Activated CD8-positive, alpha-beta memory T cell treated with anti-CD3 and anti-CD28 coated beads for 48 hours (primary cell): ENCODE measurements around the gene CCND2.

Experiments used
- DNase-seq, 3 experiments: peaks; one replicate each; pipeline ENCODE4 v3.0.0-alpha.2; 2020; ENCODE audit warnings: low read depth in 2 of 3, low spot score in 2 of 3

Gene CCND2

DNA sequence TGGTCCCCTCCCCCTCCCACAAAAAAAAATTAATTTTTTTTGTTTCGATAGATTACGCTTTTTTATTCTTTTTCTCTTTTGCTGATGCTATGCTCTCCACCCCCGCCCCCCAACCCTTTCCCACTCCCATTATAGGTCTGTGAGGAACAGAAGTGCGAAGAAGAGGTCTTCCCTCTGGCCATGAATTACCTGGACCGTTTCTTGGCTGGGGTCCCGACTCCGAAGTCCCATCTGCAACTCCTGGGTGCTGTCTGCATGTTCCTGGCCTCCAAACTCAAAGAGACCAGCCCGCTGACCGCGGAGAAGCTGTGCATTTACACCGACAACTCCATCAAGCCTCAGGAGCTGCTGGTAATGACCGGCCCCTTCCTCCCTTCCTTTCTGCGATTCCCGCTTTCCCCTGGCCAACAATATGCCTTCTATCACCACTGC lies 2.3 kb downstream of the CCND2 start:
- no peak for DNase-seq

DNA sequence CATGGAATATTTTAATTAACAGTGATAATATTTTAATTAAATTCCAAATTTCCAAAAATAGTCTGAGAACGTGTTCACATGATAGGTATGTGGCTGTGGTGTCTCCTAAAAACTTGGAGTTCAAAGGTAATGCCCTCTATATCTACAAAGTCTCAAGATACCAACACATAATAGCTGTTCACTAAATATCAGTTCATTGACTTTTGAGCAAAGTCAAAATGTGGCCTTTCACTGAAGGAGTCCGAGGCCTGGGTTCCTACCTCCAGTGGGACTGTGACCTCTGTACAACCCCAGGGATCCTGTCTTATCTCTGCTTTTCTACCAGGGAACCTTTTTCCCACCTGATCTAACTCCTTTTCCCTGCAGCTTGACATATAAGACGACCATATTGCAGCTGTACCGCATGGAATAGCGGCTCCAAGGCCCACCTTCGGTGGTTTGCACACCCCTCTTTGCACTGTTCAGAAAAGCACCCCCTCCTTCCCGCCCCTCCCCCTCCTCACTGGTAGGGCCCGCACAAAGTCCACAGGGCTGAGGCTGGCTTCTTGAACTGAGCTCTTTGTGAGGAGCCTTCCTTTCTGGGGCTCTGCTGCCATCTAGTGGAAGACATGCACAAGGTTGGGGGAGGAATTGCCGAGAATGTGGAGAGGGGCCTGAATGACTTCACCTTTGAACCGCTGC lies 3.1 kb downstream of the CCND2 start:
- peak; percentile 55 to 70 (median 55) for DNase-seq

DNA sequence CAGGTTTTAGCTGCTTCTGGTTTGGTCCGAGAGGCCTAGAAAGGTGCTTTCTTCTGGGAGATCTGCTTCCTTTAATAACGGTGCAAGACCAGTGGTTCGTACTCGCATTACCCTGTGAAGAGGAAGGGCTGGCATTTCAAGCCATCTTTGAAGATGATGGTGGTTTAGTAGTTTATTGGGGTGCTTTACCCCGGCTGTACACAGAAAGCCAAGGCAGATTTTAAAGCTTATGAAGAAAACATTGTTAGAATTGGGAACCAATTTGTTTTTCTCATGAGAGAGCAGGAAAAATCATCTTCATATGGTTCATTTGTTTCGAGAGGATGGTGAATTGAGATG lies 3.6 kb downstream of the CCND2 start:
- no peak for DNase-seq

DNA sequence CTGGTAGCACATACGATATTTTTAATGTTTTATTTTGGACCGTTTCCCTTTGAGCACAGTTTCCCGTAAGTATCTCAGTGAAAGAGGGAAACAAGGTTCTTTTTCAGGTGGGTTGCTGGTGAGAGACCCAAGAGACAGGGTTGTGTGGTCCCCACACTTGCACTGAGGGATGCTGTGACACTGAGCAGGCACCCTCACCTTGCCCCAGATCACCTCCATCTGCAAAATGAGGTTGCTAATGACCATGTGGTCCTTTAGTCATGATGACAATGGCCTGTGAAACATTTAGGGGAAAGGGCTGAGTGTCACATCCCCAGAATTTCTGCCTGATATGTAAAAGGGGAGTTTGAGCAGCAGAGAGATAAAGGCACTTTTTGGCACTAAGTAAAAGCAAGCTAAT lies 4.3 kb downstream of the CCND2 start:
- DNase-seq: no peak

DNA sequence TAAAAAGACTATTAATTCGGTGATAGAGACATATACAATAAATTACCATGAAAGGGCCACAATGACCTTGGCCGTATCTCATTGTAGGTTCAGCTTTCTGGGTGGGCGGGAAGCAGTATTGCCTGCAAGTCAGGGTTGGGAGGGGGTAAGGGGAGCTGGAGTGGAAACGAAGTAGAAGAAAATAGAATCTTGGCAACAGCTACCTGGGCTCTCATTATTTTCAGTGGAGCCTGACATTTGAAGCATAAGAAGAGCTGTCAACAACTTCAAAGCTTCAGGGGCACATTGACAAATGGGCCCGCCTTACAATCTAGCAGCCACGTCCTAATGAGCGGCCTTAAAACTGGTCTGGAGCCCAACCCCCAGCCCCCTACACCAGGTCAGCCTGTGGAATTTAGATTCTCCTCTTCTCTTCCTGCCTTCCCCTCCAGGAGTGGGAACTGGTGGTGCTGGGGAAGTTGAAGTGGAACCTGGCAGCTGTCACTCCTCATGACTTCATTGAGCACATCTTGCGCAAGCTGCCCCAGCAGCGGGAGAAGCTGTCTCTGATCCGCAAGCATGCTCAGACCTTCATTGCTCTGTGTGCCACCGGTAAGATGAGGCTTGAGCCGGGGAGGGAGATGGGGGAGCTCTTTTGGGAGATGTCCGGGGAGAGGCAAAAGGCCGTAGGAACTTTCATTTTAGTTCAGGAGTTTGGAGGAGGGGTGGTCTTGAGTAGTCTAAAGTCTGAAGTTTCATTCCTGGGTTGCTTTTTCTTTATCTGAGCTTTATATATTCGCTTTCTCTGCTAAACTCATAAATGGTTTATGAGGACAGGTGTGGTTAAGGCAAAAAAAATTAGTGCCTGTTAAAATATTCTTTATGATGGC lies 5.0 kb downstream of the CCND2 start:
- no peak for DNase-seq

DNA sequence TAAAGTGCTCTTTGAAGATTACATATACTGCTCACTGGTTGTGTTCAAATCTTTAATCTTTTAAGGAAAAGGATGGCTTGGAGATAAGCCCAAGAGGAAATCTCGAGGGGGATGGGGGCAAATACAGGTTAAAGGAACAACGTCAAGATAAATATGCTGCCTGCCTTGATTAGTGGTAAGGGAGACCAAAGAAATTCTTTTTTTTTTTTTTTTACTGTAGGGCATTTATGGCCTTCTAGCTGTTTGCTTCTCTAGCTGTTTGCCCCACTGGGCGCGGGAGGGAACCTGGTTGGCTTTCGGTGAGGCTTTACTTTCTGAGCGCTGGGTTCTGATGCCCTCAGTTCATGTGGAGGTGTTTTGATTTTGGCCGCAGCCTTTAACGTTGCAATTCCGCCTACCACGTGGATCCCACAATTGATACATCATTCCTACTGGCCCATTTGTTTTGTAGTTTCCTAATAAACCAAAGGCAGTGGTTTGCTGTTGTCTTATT lies 5.7 kb downstream of the CCND2 start:
- DNase-seq: no peak

DNA sequence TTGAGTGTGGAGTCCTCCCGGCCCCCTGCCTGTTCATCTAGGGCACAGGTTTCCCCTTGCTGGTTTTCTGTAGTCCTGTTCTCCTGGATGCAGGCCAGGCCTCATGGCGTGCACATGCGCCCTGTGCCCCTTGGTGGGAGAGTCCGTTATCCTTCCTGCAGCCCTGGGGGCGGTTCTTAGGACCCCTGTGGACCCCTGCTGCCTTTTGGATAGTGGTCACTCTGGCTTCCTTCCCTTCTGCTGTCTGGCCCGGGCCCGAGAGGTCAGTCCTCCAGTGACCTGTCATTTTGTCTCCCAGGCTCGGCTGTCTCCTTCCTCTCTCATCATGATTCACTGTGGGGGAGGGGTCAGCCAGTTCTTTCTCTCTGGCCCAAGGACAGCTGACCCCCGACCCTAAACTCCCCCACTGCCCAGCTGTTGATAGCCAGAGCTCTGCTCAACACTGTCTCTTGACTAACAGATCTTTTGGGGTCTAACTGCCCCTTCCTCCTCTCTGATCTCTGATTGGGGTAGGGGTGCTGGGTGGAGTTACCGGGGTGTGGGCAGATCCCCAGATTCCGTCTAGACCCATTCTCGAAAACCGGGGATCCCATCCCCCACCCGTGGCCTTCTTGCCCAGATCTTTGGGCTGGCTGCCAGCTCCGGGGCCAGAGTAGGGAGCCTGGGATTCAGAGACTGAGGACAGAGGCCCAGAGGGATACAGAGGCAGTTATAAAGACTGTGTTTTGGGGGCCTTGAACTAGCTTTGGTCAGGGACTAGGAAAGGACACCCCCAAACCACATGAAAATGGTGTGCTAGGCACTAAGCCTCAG lies 7.0 kb downstream of the CCND2 start:
- DNase-seq: no peak

DNA sequence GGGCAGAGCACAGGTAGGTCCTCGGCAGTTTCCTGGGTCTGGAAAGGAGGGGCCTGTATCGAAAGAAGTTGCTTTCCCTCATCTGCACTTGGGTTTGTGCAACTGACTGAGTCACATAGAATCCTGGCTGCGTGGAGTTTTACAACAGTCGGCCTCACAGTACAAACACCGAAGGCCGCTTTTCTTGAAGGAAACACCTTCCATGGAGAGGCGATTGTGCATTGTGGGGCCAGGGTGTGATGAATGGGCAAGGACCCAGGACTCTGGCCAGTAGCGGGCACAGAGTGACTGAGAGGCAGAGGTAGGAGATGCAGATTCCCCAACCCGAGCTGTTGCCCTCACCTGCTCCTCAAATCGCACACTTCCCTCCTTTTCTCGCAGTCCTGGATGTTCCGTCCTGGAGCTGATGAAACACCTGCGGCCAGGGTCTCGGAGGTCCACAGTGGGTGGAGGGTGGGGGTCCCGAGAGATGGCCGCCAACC lies 7.7 kb downstream of the CCND2 start:
- no peak for DNase-seq

DNA sequence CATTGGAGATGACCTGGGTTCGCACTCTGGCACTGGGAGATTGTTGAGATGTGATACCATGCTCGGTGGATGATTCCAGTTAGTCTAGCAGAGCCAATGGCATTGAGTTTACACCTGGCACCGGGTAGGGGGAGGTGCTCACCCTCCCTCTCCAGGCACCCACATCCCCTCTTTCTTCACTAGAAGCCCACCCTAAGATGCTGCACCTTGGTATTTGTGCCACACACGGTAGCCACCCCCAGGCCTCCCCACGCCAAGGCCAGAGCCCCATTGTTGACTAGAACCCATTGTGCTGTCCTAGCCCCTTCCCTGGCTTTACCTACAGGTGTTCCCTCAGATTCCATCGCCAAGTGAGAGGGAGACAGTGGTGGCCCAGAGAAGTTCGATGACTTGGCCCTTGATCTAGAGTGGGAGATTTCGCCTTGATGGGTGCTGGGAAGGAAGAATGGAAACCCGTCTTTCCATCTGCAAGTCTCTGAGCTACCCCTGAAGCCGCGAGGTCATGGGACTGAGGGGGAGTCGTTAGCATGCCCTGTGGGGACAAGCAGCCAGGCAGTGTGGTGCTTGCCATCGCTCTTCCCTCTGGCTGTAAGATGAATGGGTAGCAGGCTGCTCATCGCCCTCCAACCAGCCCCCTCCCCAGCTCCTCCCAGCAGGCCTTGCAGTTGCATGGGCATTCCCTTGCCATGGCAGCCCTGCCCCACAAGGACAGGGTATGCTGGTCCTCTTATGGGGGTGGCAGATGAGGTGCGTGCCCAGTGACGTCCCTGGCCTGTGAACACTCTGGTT lies 8.7 kb downstream of the CCND2 start:
- no peak for DNase-seq

DNA sequence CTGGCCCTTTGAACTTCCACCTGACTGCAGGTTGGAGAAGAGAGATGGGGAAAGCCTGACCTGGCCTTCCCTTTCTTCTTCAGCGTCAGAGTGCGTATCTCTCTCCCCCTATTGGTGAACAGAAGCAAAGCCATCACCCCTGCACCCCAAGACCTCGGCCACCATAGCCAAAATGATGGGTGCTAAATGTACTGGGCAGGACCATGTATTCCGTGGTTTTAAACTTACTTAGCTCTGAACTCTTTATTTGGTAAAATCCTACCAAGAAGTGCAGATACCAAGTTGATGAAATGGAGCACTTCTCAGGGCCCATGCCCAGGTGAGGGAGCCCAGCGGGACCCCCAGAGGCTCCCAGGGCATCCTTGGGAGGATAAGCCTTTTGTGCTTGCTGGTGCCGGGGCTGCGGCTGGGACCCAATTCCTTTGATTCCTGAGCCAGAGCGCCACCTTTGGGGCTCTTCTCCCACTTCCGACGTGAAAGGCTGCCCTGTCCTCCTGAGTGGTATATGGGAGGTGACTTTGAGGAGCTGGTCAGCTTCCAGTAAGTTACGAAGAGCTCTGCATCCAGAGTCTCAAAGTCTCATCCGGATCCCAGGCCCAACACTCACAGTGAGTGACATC lies 9.4 kb downstream of the CCND2 start:
- no peak for DNase-seq

DNA sequence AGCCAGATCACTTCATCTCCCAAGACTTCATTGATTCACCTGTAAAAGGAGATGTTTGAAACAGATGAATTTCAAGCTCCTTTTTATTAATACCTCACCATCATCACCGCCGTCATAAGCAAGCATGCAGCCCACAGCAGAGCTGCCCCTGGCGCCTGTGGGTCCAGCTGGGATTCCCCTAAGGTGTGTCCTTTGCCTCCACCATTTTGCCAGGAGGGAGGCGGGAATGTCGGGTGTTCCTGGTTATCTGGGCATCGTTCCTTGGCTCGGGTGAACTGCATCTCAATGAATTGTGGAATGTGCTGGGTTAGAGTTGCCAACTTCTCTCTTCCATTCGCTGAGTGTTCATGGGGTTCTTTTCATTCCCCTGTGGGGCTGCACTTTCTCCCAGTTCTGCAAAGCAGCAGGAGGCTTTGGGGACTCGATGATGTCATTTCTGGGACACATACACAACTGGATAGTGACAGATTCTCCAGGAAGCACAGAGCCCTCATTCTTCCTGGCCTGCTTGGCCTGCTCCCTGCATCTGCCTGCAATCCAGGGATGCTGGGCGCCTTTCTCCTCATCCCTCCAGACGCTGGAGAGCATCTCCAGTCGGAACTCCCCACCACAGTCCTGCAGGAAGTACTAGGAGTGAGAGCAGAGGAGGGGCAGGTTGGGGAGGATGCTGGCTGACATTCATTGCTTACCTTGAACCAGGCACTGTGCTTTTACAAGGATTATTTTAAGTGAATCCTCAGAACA lies 10.1 kb downstream of the CCND2 start:
- DNase-seq: no peak

DNA sequence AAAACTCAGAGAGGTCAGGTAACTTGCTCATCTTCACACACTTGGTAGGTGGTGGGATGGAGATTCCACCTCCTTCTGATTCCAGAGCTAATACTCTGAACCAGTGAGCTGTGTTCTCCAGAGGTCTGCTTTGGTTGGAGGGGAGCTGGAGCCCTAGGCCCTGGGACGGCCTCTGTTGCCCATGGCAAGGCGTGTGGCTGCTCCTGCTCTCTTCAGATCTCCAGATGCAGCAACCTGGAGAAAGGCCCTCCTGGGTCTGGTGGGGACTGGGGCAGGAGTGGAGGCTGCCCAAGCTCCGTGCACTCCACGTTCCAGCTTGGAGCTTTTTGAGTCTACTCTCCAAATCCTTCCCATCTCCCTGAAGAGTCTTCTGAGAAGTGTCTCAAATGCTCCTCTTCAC lies 10.7 kb downstream of the CCND2 start:
- no peak for DNase-seq

DNA sequence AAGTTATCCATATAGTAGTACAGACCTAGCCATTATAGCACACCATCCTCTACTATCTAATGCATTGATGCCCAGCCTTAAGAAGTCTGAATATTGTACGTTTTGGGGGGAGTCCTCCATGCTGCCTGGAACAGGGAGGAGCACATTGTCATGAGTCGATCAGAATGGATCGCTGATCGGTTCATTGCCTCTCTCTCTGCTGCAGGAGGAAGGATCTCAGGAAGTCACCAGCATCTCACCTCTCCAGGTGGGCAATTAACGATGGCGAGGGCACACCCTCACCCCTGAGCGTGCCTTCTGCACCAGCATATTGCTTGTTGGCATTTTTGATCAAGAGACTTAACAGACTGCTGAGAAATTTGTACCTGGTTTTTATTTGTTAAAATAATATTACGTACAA lies 11.5 kb downstream of the CCND2 start:
- no peak for DNase-seq

DNA sequence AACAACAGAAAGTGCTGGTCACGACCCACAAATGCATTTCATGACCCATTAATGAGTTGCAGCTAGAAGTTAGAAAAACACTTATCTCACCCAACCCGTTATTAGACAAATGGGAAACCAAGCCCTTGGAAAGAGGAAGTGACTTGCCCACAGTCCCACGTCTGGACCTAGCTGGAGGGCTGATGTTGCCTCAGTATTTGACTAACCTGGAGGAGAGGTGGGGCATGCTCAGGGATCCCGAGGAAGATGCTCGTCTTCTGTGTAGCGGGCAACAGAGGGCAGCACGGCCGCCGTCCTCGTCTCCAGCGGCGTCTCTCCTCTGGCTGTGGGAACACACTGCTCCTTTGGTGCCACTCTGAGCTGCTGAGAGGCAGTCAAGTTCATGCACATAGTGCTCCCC lies 12.7 kb downstream of the CCND2 start:
- DNase-seq: no peak

DNA sequence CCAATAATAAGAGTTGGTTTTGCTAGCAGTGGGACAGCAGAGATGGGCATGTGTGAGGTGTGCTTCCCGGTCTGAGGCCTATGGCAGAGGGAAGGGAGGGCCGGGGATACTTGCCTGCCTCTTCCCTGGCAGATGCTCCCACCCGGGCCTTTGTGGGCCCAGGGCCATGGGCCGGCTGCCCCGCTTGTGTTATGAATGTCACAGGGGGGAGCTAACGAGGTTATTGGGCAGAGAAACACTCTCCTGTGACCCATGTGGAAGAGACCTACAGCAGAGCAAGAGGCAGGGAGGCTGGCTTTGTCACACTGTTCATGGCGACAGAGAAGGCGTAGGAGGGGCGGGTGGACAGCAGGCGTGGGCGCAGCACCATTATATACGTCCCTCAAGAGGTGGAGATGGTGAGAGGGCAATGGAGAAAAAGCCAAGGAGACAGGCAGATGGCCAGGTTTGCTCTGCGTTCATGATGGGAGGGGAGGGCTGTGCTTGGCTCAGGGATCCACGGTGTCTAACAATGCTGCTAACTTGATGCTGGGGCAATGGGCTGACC lies 13.3 kb downstream of the CCND2 start:
- DNase-seq: no peak

DNA sequence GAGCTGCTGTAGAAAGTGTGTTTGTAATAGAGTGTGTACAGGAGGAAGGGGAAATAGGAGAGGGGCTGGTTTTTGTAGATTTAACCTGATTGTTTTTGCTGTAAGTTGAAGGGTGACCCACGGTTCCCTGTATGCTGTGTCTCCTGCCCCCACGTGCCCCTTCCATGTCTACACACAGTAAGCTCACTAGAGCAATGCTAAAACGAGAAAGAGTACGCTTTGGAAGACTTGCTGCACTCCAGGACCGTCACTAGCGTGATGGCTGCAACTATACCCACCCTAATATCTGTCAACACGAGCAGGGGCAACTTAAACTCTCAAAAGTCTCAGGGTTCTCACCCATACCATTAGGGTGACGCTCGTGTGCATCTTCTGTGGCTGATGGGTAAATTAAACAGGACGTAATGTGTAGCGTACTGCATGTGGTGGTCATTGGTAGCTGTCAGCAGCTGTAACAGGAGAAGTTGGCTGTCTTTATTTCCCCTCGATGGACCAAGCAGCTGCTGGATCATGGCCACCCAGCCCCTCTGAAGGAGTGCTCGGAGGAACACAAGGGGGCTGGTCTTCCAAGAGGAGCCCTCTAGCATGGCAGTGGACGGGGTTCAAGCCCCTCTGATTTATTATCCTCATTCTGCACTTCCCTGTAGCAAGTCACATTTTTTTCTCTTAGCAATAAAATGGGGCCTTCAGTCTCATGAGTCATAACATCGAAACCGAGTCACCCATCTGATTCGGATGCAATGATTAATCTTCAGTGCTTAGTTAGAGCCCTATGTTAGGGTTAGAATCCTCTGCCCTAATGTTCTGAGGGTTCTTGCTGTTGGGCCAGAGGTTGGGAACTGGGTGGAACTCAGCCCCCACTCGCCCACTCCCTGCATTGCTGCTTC lies 14.0 kb downstream of the CCND2 start:
- DNase-seq: no peak

DNA sequence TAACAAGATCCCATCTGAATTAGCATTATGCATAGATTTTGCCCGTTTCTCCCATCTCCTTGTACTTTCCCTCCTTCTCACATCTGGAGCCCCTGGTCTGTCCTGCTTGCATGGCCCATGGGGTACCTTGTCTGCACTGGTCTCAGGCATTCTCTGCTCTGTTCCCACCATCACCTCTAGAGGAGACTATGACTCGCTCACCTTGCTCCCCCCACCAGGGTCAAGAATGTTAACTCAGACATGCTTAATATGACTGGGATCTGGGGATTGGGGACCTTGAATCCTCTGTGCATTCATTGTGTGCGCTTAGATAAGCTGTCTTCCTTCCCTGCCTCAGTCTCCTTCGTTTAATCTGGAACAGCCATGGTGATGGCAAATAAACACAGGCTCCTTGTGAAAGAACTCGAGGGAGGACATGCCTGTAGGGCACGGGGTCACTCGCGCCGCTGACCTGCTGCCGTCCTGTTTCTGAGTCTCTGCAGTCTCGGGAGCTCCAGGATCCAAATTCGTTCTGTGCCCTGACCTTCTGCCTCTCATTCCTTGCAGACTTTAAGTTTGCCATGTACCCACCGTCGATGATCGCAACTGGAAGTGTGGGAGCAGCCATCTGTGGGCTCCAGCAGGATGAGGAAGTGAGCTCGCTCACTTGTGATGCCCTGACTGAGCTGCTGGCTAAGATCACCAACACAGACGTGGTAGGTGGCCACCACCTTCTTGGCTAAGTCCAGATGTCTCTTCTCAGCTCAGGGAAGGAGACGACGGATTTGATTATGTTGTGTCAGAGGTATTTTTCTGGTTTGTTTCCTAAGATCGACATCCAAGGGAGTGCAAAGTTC lies 15.0 kb downstream of the CCND2 start:
- no peak for DNase-seq
